Measurements from ENCODE around the gene BRAF.
"Not testable (repeated sequence)": the region's sequence is repeated elsewhere in the genome, so short reads cannot be mapped to it uniquely, and the experiment has no call there.

BRAF gene

DNA sequence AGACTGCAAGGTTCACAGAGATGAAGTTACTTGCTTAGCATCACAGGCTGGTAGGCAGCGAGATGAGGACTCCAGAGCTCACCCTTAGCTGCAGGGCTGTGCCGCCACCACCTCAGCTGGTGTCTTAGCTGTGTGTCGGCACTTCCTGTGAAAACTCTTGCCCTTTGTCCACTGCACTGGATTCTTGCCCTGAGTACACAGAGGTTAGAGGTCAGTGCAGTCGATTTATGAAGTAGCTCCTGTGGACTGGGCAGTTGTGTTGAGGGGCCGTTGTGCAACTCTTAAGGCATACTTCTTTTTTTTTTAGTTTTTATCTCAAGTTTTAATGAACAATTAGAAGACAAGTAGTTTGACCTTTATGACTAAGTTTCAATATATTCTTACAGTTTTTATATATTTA is 217.6 kb downstream of the BRAF start:
- DNase-seq (ENCODE audit: low spot score) = no peak

DNA sequence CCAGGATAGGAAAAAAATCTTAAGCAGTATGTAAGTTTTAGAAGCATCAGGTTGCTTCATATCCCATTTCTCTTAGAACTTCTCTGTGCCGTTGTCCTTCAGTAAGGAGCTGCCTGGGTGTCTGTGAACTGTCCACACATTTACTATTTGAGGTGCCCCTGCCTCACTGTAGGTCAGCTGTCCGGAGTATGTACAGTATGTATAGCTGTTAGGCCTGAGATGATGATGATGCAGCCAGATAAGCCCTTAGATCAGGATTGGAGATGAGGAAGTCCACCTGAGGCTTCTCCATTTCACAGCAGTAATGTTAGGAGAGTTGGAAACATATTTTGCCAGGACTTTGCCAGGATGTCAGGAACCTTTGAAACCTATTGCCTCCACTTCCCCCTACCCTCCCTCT is 220.5 kb downstream of the BRAF start:
- DNase-seq (ENCODE audit: low spot score) = no peak

DNA sequence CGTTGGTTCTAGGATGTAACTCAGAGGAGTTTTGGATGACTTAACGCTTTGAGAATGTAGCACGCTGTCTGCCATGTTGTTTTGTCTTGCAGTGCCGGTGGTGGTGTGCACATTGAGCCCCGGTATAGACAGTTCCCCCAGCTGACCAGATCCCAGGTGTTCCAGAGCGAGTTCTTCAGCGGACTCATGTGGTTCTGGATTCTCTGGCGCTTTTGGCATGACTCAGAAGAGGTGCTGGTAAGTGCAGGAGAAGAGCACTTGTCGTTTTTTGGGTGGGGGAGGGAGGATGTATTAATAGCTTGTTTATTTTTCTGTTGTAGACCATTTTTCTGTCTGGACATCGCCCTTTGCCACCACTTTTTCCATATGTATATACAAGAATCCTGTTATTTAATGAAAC is 222.0 kb downstream of the BRAF start:
- no peak for DNase-seq (ENCODE audit: low spot score)

DNA sequence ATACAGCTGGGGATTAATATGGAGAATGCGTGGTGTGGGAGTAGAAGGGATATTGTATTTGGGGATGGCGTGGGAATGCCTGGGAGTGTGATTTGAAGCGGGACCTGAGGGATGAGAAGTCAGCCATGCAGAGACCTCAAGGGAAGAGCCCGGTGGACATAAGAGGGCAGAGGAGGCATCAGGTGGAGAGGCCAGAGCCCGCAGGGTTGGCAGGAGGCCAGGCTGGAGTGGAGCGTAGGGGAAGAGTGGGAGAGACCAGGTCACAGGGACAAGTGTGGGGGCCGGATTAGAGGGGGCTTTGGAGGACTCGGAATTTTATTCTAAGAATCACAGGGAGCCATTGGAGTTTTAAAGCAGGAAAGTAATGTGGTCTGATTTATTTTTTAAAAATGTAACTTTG is 226.3 kb downstream of the BRAF start:
- no peak for DNase-seq (ENCODE audit: low spot score)

DNA sequence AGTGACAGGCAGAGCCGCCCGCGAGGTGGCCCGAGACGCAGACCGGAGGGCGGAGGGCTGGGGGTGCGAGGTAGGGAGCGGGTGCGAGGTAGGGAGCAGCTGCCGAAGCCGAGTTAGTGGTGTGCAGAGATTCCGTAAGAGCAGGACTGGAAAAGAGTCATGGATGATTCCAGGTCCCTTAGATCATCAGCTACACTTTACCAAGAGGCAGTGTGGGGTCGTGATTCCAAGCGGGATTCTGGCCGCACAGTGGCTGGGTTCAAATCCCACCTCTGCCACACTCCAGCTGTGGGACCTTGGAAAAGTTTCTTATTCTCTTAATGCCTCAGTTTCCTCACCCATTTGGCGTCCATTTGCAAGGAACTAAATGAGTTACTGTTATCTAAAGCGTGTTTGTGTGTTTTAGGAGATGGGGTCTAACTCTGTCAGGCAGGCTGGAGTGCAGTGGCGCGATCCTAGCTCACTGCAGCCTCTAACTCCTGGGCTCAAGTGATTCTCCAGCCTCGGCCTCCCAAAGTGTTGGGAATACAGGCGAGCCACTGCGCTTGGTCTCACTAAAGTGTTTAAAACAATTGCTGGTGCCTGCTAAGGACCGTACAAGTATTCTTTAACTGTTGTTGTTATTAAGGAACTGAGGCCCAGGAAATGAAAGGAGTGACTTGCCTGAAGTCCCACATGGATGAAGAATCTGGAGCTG is 227.1 kb downstream of the BRAF start:
- no peak for DNase-seq (ENCODE audit: low spot score)

DNA sequence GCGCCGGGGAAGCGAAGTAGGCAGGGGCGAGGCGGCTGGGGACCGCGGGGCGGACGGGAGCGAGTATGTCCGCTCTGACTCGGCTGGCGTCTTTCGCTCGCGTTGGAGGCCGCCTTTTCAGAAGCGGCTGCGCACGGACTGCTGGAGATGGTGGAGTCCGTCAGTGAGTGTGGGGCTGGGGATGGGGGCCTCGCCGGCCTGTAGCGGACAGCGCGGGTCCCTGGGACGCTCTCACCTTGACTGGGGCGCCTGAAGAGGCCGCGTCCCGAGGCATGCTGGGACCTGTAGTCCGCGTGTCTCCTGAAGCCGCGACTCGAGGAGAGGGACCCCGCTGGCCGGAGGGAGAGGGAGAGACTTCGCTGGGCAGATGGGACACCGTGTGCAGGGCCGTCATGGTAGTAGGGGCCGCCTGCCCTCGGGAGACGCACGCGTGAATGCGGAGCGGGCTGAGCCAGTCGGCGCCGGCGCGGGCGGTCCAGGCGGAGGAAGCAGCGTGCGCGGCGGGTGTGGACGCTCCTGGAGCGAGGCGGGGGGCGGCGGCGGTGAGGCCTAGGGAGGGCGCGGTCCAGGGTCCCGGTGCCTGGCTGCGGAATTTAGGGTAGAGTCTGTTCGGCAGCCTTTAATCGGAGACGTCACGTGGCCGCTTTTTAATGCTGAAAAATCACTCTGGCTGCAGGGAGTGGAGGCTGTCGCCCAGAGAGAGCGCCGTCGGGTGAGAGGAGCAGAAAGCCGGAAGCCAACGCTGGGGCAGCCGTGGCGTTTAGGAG is 227.9 kb downstream of the BRAF start, which contains the start of gene NDUFB2:
Gene NDUFB2, plus strand, starts transcription at position 29 of the 767 bp plus-strand sequence. Its CDS starts 37 bp downstream, at position 66.
- peak; percentile 71 for DNase-seq (ENCODE audit: low spot score)

GRCh38 chr7:140696024-140696679 is 228.6 kb downstream of the BRAF start:
- peak; percentile 87 for DNase-seq (ENCODE audit: low spot score)

GRCh38 chr7:140695381-140695780 is 229.3 kb downstream of the BRAF start:
- no peak for DNase-seq (ENCODE audit: low spot score)

- DNase-seq (ENCODE audit: low spot score) = no peak
Measured at GRCh38 chr7:140694592-140694991, 230.1 kb downstream of the BRAF start.

DNA sequence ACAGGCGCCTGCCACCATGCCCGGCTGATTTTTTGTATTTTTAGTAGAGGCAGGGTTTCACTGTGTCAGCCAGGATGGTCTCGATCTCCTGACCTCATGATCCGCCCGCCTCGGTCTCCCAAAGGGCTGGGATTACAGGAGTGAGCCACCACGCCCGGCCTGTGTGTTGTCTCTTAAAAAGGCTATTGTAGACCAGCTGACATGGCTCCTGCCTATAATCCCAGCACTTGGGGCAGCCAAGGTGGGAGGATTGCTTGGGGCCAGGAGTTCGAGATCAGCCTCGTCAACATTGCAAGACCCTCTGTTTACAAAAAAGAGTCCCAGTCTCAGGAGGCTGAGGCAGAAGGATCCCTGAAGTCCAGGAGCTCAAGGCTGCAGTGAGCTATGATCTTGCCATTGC is 230.9 kb downstream of the BRAF start:
- not testable (repeated sequence) for DNase-seq (ENCODE audit: low spot score)

GRCh38 chr7:140691376-140692045 is 233.2 kb downstream of the BRAF start:
- no peak for DNase-seq (ENCODE audit: low spot score)

DNA sequence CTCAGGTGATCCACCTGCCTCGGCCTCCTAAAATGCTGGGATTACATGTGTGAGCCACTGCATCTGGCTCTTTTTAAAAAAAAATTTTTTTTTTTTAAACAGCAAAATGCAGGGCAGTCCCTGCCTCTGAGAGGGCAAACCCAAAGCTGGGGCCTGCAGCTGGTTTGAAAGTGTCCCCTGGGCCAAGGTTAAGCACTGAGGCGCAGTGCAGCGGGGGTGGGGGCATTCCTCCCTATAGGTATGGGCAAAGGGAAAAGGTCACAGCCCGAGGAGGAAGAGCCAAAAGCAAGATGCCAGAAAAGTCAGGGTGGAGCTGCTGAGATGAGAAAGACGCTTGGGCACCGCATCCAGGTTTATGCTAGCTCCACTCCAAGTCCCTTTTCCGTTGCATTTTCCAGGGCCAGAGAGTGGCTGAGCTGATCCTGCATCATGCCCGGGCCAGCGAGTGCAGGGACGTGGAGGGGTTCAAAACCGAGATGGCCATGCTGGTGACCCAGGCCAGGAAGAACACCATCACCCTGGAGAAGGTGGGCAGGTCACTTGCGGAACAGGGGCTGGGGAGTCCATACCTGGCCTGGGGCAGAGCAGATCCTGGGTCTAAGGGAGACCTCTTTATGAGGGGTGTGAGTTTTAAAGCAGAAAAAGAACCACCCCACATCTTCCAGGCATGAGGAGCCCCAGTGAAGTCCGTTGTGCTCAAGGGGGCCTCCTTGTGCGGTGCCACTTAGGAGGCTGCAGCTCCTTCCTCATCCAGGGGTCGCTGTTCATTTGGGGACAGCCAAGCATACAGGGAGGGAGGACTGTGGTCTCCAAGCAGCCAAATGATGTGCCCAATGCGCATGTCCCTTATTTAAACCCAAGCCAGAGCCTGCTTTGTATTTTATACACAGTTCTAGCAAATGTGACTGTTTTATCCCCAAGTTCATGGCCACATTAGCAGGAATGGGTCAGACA is 235.3 kb downstream of the BRAF start:
- no peak for DNase-seq (ENCODE audit: low spot score)

GRCh38 chr7:140688341-140688740 is 236.4 kb downstream of the BRAF start:
- DNase-seq (ENCODE audit: low spot score) = no peak

DNA sequence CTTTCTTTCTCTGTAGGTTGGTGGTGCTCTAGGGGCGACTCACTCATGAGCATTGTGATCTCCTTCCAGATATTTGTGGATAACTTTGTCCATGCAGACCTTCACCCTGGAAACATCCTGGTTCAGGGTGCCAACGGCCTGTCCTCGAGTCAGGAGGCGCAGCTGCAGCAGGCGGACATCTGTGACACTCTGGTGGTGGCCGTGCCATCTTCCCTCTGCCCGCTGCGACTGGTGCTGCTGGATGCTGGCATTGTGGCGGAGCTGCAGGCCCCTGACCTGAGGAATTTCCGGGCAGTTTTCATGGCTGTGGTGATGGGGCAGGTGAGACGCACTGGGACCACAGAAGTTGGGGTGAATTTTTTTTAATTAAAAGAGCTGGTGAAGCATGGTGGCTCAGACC is 237.8 kb downstream of the BRAF start:
- DNase-seq (ENCODE audit: low spot score) = no peak

- no peak for DNase-seq (ENCODE audit: low spot score)
Measured at GRCh38 chr7:140685407-140686087, 239.2 kb downstream of the BRAF start.

DNA sequence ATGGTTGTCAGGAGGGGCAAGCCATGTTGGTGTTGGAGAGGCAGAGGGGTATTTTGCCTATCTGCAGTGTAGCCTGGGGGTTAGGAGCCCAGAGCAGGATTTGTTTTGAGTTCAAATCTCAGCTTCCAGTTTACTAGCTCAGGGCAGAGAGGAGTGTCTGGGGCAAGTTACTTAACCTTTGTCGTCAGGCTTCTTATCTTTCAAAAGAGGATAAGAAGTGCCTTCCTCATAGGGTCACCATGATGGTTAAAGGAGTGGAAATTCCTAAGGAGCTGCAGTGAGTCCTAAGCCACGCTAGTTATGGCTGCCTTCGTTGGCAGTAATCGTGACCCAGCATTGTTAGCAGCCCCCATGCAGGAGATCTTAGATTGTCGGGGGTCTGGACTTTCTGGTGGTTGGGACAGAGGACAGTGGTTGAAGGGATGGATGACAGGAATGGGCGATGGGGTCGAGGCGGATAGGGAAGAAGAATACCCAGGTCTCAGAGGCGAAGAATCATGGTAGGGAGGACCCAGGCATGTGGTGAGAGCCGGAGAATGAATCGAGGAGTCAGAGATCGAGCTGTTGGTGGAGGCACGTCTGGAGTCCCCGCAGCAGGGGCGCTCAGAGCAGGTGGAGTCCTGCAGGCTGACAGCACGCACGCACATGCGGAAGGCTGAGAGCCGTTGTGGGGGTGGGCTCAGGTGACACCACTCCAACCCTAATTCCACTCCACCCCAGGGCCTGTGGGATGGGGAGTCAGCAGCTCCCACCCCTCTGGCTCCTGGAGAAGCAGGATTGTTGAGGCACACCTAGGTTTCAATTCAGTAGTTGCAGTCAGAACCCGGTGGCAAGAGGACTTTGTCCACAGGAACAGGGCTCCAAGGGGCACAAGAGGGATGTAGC is 240.4 kb downstream of the BRAF start:
- no peak for DNase-seq (ENCODE audit: low spot score)

- DNase-seq (ENCODE audit: low spot score) = no peak
Measured at GRCh38 chr7:140683657-140684056, 241.1 kb downstream of the BRAF start.

- DNase-seq (ENCODE audit: low spot score) = no peak
Measured at GRCh38 chr7:140681766-140682165, 243.0 kb downstream of the BRAF start.

DNA sequence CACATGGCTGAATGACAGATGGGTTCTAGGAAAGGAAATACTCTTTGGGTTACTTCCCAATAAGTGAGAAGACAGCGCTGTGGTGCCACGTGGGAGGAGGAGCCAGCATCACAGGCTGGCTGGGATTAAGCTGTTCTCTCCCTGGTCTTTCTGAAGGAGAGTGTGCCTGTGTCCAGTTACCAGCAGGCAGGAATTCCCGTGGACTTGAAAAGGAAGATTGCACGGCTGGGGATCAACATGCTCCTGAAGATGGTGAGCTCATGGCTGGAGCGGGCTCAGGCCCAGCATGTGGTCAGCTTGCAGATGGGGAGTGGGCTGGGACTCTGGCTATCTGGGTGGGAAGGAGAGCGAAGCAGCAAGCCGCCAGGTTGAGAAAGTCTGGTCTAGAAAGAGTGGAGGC is 243.8 kb downstream of the BRAF start:
- DNase-seq (ENCODE audit: low spot score) = no peak

GRCh38 chr7:140679186-140679585 is 245.5 kb downstream of the BRAF start:
- no peak for DNase-seq (ENCODE audit: low spot score)
